OCI-LY7 (cell line): ENCODE results near the gene XKR7. TPM values are rescaled to one million over a fixed set of nuclear protein-coding genes. Genes with fewer than 3 reads are reported as not detected.

Experiments
- BruUV-seq: library from RNA; stranded (reverse); fragments of 400-500 nt; replicated peaks from 2 replicates; lab custom pipeline; 2021; lab: Mats Ljungman, UMichigan
- CTCF ChIA-PET: fragments of 300-600 bp; sonication (Branson Sonifier 250); formaldehyde crosslinking; loops from one replicate; lab custom pipeline; 2022; ENCODE audit warnings: antibody characterized with exemption; ENCODE audit not compliant: unreplicated experiment; lab: Charles Lee
- POLR2A ChIA-PET: fragments of 300-600 bp; sonication (Branson Sonifier 250); formaldehyde crosslinking; loops from one replicate; lab custom pipeline; 2022; ENCODE audit warnings: antibody characterized with exemption; lab: Charles Lee
- DNase-seq: peaks from one replicate; pipeline ENCODE4 v3.0.0-alpha.2; 2015; ENCODE audit warnings: low spot score
- H2AFZ ChIP-seq: fragments of 200-600 bp; sonication (generic), shearing (Covaris generic); 2 replicates; pipeline ENCODE4 v1.6.1; 2014; ENCODE audit warnings: mild to moderate bottlenecking, antibody characterized with exemption, low read length, moderate library complexity
- H3K27ac ChIP-seq: fragments of 200-600 bp; sonication (generic); 2 replicates; pipeline ENCODE4 v1.5.1; 2014; ENCODE audit warnings: mixed run types, low read depth, mild to moderate bottlenecking, moderate library complexity, low read length, inconsistent platforms; ENCODE audit not compliant: poor library complexity, severe bottlenecking
- H3K36me3 ChIP-seq: fragments of 200-600 bp; sonication (generic); 2 replicates; pipeline ENCODE4 v1.6.1; 2014; ENCODE audit warnings: mild to moderate bottlenecking, antibody characterized with exemption, low read length, moderate library complexity, mixed read lengths; ENCODE audit not compliant: insufficient read depth
- H3K4me1 ChIP-seq: fragments of 200-600 bp; sonication (generic); 2 replicates; pipeline ENCODE4 v1.5.1; 2014; ENCODE audit warnings: mild to moderate bottlenecking, low read length; ENCODE audit not compliant: insufficient read depth, poor library complexity, severe bottlenecking
- H3K4me2 ChIP-seq: fragments of 200-600 bp; sonication (generic); 2 replicates; pipeline ENCODE4 v1.6.1; 2014; ENCODE audit warnings: mild to moderate bottlenecking, low read length
- H3K4me3 ChIP-seq: fragments of 200-600 bp; sonication (generic); 2 replicates; pipeline ENCODE4 v1.5.1; 2014; ENCODE audit warnings: mild to moderate bottlenecking, low read depth, low read length; ENCODE audit not compliant: poor library complexity, severe bottlenecking
- H3K79me2 ChIP-seq: fragments of 200-600 bp; sonication (generic); 2 replicates; pipeline ENCODE4 v1.6.1; 2016; ENCODE audit warnings: low read depth, mild to moderate bottlenecking, low read length, moderate library complexity, mixed read lengths; ENCODE audit not compliant: insufficient read depth
- H3K9me2 ChIP-seq: fragments of 200-600 bp; sonication (generic); 2 replicates; pipeline ENCODE4 v1.6.1; 2016; ENCODE audit warnings: mild to moderate bottlenecking, low read length, mixed read lengths; ENCODE audit not compliant: insufficient read depth
- H3K9me3 ChIP-seq: fragments of 200-600 bp; sonication (generic); 2 replicates; pipeline ENCODE4 v1.6.1; 2014; ENCODE audit warnings: mild to moderate bottlenecking, mixed run types, low read length, mixed read lengths
- H4K20me1 ChIP-seq: fragments of 200-600 bp; sonication (generic); 2 replicates; pipeline ENCODE4 v1.6.1; 2014; ENCODE audit warnings: mild to moderate bottlenecking, antibody characterized with exemption, low read length, moderate library complexity, mixed read lengths; ENCODE audit not compliant: insufficient read depth
- EZH2phosphoT487 ChIP-seq: fragments of 200-600 bp; sonication (generic); IDR thresholded peaks from 2 replicates; pipeline ENCODE4 v1.6.1; 2018; ENCODE audit warnings: low read depth, borderline replicate concordance, mild to moderate bottlenecking, mixed run types, antibody characterized with exemption, low read length, moderate library complexity, mixed read lengths
- intact Hi-C: fragments of 100-400 bp; cut with micrococcal nuclease; formaldehyde crosslinking; loops from one replicate; pipeline ENCODE4 v1.10.0; 2022; ENCODE audit not compliant: unreplicated experiment
- total RNA-seq, 2 experiments: library from RNA; depleted of rRNA in 1 of 2; stranded (reverse); fragments of >200 nt in 1 of 2; shearing (Covaris generic) in 1 of 2; gene quantifications; 2 replicates each; pipeline ENCODE4 v1.2.3, GENCODE V29; 2014 to 2022
- TF ChIP-seq, protein P1 (sequence below): fragments of 200-600 bp; sonication (generic); conservative IDR thresholded peaks from 2 replicates; pipeline ENCODE4 v1.5.1; 2014; ENCODE audit warnings: mild to moderate bottlenecking, antibody characterized with exemption, low read length, moderate library complexity, mixed read lengths

Gene XKR7
- total RNA-seq, 2 experiments from 2014 or later: not detected

- H3K4me2 ChIP-seq: no peak overlapping the region; the same call in 1 of the 2 replicates
- H3K9me3 ChIP-seq: no peaks in the 10 kb centered on the region
- DNase-seq: no peak
- H3K79me2 ChIP-seq: no peaks in the 10 kb centered on the region
- no peaks in the 10 kb centered on the region for H3K9me2 ChIP-seq
- no peaks in the 10 kb centered on the region for H3K36me3 ChIP-seq
- H3K27ac ChIP-seq: no peak overlapping the region
- intact Hi-C loops: no loop called here
- no peak overlapping the region for H3K4me3 ChIP-seq
- ChIA-PET CTCF (no interaction called here), POLR2A (no interaction called here)
- TF ChIP-seq, protein P1, sequence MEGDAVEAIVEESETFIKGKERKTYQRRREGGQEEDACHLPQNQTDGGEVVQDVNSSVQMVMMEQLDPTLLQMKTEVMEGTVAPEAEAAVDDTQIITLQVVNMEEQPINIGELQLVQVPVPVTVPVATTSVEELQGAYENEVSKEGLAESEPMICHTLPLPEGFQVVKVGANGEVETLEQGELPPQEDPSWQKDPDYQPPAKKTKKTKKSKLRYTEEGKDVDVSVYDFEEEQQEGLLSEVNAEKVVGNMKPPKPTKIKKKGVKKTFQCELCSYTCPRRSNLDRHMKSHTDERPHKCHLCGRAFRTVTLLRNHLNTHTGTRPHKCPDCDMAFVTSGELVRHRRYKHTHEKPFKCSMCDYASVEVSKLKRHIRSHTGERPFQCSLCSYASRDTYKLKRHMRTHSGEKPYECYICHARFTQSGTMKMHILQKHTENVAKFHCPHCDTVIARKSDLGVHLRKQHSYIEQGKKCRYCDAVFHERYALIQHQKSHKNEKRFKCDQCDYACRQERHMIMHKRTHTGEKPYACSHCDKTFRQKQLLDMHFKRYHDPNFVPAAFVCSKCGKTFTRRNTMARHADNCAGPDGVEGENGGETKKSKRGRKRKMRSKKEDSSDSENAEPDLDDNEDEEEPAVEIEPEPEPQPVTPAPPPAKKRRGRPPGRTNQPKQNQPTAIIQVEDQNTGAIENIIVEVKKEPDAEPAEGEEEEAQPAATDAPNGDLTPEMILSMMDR: no peak
- TF ChIP-seq EZH2phosphoT487: no peak
- H4K20me1 ChIP-seq: no peaks in the 10 kb centered on the region; the same call in 1 of the 2 replicates
- peaks cover 6% of the 10 kb centered on the region for H3K4me1 ChIP-seq
- no TSS peak for BruUV-seq
- no peak overlapping the region for H2AFZ ChIP-seq
Measured at GRCh38 chr20:31972471-31973021, 4.6 kb downstream of the XKR7 start.

- CTCF ChIA-PET: no interaction called here
Measured at GRCh38 chr20:31974296-31974695, 6.3 kb downstream of the XKR7 start.

DNA sequence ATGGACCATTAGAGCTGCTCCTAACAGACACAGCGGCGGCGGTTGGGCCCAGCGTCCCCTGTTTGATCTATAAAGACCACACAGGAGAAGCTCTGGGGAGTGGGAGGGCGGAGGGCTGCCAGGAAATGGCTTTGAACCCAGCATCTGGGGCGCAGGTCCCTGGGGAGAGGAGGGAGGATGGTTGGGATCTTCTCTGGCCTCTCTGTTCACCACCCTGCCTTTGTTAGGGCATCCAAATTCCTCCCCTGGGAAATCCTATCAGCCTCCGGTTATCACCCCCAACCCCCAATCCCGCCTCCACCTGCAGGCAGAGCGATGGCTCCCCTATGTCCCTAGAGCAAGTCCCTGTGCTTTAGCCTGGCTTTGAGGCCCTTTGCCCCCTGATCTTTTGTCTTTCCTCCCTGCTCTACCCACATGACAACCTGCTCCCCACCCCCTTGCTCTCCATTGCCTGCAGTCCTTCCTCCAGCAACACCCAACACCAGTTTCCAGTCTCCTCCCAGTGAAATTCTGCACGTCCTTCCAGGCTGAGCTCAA is 7.1 kb downstream of the XKR7 start:
- no peak for DNase-seq
- intact Hi-C loops: no loop called here
- Histone ChIP-seq H3K36me3 (no peaks in the 10 kb centered on the region), H3K9me2 (no peaks in the 10 kb centered on the region), H2AFZ (no peak overlapping the region), H3K9me3 (no peaks in the 10 kb centered on the region), H3K27ac (no peak overlapping the region), H3K79me2 (no peaks in the 10 kb centered on the region), H3K4me2 (no peak overlapping the region), H4K20me1 (no peaks in the 10 kb centered on the region; the same call in 1 of the 2 replicates), H3K4me3 (no peak overlapping the region), H3K4me1 (peaks cover 6% of the 10 kb centered on the region)
- TF ChIP-seq EZH2phosphoT487: no peak
- POLR2A ChIA-PET: no interaction called here
- CTCF ChIA-PET: no interaction called here
- BruUV-seq: no TSS peak

More at GRCh38 chr20:31974296-31974695, 6.3 kb downstream of the XKR7 start:
- POLR2A ChIA-PET: no interaction called here
- no TSS peak for BruUV-seq
- no peak overlapping the region for H3K4me2 ChIP-seq
- no peak for TF ChIP-seq EZH2phosphoT487
- no peaks in the 10 kb centered on the region for H3K36me3 ChIP-seq
- intact Hi-C loops: no loop called here
- H3K9me2 ChIP-seq: no peaks in the 10 kb centered on the region
- peaks cover 6% of the 10 kb centered on the region for H3K4me1 ChIP-seq
- H4K20me1 ChIP-seq: no peaks in the 10 kb centered on the region; the same call in 1 of the 2 replicates
- no peaks in the 10 kb centered on the region for H3K9me3 ChIP-seq
- H3K4me3 ChIP-seq: no peak overlapping the region
- DNase-seq: no peak
- H2AFZ ChIP-seq: no peak overlapping the region
- H3K27ac ChIP-seq: no peak overlapping the region
- no peaks in the 10 kb centered on the region for H3K79me2 ChIP-seq
